Suprapubic skin (tissue), 4 donors: ENCODE results near the gene SEMA5B.

ENCODE experiments used
- EP300 ChIP-seq: sonication (generic); formaldehyde crosslinking; IDR thresholded peaks from one replicate; pipeline ENCODE4 v1.6.1; 2017; ENCODE audit warnings: antibody characterized with exemption
- POLR2AphosphoS5 ChIP-seq, 3 donors: sonication (generic); formaldehyde crosslinking; IDR thresholded peaks; one replicate each; pipeline ENCODE4 v1.6.1; 2017; ENCODE audit warnings: antibody characterized with exemption in 3 of 3

DNA sequence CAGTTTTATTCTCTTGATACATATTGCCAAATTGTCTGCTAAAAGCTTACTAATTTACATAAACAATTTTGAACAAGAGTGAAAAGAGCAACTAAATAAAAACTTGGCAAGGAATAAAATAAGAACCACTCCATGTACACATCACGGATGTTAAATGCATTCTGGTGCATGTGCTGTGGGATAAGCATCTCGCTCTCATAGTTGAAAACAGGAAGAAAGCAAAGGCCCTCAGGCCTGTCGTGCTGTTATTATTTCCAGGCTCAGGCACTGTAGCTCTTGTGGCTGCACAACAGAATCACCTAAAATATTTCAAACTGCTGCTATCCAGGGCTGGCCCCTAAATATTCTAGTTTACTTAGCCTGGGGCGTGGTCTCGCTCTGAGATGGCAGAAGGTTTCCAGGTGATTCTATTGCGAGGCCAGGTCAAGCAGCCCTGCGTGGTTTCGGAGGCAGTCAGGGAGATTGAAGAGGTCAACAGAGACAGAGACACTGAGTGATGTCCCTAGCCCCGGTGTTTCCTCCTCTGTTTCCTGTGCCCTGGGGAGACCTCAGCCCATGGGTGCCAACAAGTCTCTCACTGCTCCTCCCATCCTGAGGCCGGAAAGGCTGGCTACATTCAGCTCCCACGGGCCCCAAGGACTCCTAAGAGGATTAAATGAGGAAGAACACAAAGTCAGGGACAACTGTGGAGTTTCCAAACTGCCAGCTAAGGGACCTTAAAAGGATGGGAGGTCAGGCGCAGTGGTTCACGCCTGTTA is 21.1 kb upstream of the SEMA5B start:
- no peak for TF ChIP-seq EP300
- no peak for TF ChIP-seq POLR2AphosphoS5 (IDR thresholded peaks at IDR 0.05)
